Neural cell (in vitro differentiated cells): ENCODE results near the gene CBX3. TPM values are rescaled to one million over a fixed set of nuclear protein-coding genes. Genes with fewer than 3 reads are reported as not detected.
A peak's percentile ranks its signal among the peaks of the same experiment; 100 is the strongest.

ENCODE experiments used
- H2AFZ ChIP-seq: fragments of 200-600, 300-800 bp; sonication (generic), shearing (Covaris generic); 2 replicates; pipeline ENCODE4 v1.6.0; 2014; ENCODE audit warnings: low read depth, mild to moderate bottlenecking, antibody characterized with exemption, low read length, moderate library complexity
- H3F3A ChIP-seq: fragments of 200-600 bp; shearing (Covaris generic); 2 replicates; pipeline ENCODE4 v1.6.1; 2016; ENCODE audit warnings: mild to moderate bottlenecking, moderate library complexity, mixed read lengths, antibody characterized with exemption, low read length; ENCODE audit not compliant: insufficient read depth, poor library complexity, severe bottlenecking
- H3K27ac ChIP-seq: fragments of 200-600, 300-800 bp; sonication (generic), shearing (Covaris generic); 2 replicates; pipeline ENCODE4 v1.5.1; 2014; ENCODE audit warnings: mild to moderate bottlenecking, low read length, moderate library complexity
- H3K27me3 ChIP-seq: fragments of 300-800, 200-600 bp; sonication (generic), shearing (Covaris generic); 2 replicates; pipeline ENCODE4 v1.6.0; 2014; ENCODE audit warnings: mild to moderate bottlenecking, low read depth, low read length, moderate library complexity; ENCODE audit not compliant: insufficient read depth
- H3K36me3 ChIP-seq: fragments of 300-800, 200-600 bp; sonication (generic), shearing (Covaris generic); 2 replicates; pipeline ENCODE4 v1.5.1; 2014; ENCODE audit warnings: mild to moderate bottlenecking, antibody characterized with exemption, low read length, moderate library complexity; ENCODE audit not compliant: insufficient read depth
- H3K4me2 ChIP-seq: fragments of 300-800, 200-600 bp; sonication (generic), shearing (Covaris generic); 2 replicates; pipeline ENCODE4 v1.6.0; 2014; ENCODE audit warnings: mild to moderate bottlenecking, low read length
- H3K4me3 ChIP-seq: fragments of 300-800, 200-600 bp; sonication (generic), shearing (Covaris generic); 2 replicates; pipeline ENCODE4 v1.5.1; 2014; ENCODE audit warnings: mild to moderate bottlenecking, low read length, moderate library complexity
- H3K79me2 ChIP-seq: fragments of 200-600 bp; shearing (Covaris generic); replicated peaks from 2 replicates; pipeline ENCODE4 v1.6.0; 2014; ENCODE audit warnings: mild to moderate bottlenecking, low read length, moderate library complexity; ENCODE audit not compliant: insufficient read depth
- H3K9ac ChIP-seq: fragments of 300-800, 200-600 bp; sonication (generic), shearing (Covaris generic); 2 replicates; pipeline ENCODE4 v1.6.1; 2016; ENCODE audit warnings: mild to moderate bottlenecking, low read length, mixed read lengths
- H3K9me2 ChIP-seq: fragments of 200-600 bp; shearing (Covaris generic); 2 replicates; pipeline ENCODE4 v1.6.1; 2016; ENCODE audit warnings: mild to moderate bottlenecking, low read length, mixed read lengths; ENCODE audit not compliant: insufficient read depth
- H3K9me3 ChIP-seq: fragments of 200-600, 300-800 bp; sonication (generic), shearing (Covaris generic); 2 replicates; pipeline ENCODE4 v1.6.1; 2016; ENCODE audit warnings: mild to moderate bottlenecking, mixed run types, low read length, moderate library complexity, mixed read lengths
- H4K20me1 ChIP-seq: fragments of 200-600 bp; shearing (Covaris generic); 2 replicates; pipeline ENCODE4 v1.6.1; 2016; ENCODE audit warnings: mild to moderate bottlenecking, mixed run types; ENCODE audit not compliant: insufficient read depth
- EP300 ChIP-seq: fragments of 450-650 bp; conservative IDR thresholded peaks from 2 replicates; pipeline ENCODE4 v1.6.1; 2014; ENCODE audit warnings: antibody characterized with exemption, mild to moderate bottlenecking, moderate library complexity; ENCODE audit not compliant: poor library complexity, severe bottlenecking
- EZH2 ChIP-seq: fragments of 200-600, 300-800 bp; shearing (Covaris generic), sonication (generic); IDR thresholded peaks from 2 replicates; pipeline ENCODE4 v1.6.1; 2014; ENCODE audit warnings: antibody characterized with exemption, low read length, borderline replicate concordance, mild to moderate bottlenecking; ENCODE audit not compliant: insufficient read depth, poor library complexity, severe bottlenecking
- MXI1 ChIP-seq: fragments of 450-650 bp; conservative IDR thresholded peaks from 2 replicates; pipeline ENCODE4 v1.6.1; 2014; ENCODE audit warnings: antibody characterized with exemption, mild to moderate bottlenecking; ENCODE audit not compliant: poor library complexity, severe bottlenecking
- POLR2AphosphoS5 ChIP-seq: IDR thresholded peaks from 2 replicates; pipeline ENCODE4 v1.6.1; 2012
- RAD21 ChIP-seq: fragments of 450-650 bp; conservative IDR thresholded peaks from 2 replicates; pipeline ENCODE4 v1.6.1; 2014; ENCODE audit warnings: antibody characterized with exemption, mild to moderate bottlenecking, moderate library complexity
- REST ChIP-seq: IDR thresholded peaks from 2 replicates; pipeline ENCODE4 v1.6.1; 2012; ENCODE audit warnings: borderline replicate concordance
- SMC3 ChIP-seq: fragments of 450-650 bp; conservative IDR thresholded peaks from 2 replicates; pipeline ENCODE4 v1.6.1; 2014; ENCODE audit warnings: antibody characterized with exemption, mild to moderate bottlenecking, moderate library complexity; ENCODE audit not compliant: poor library complexity
- TAF1 ChIP-seq: IDR thresholded peaks from 2 replicates; pipeline ENCODE4 v1.6.1; 2012; ENCODE audit warnings: low read depth
- polyA plus RNA-seq: library from polyadenylated mRNA; depleted of rRNA; stranded (reverse); fragments of >200 nt; gene quantifications from 2 replicates; pipeline ENCODE4 v1.2.3, GENCODE V29; 2014
- TF ChIP-seq, protein P1 (sequence below): fragments of 450-650 bp; IDR thresholded peaks from 2 replicates; pipeline ENCODE4 v1.5.1; 2014; ENCODE audit warnings: antibody characterized with exemption, mild to moderate bottlenecking, moderate library complexity; ENCODE audit not compliant: poor library complexity, severe bottlenecking

Gene CBX3
- polyA plus RNA-seq, 1 donor from 2014 or later = 598 TPM

- Histone ChIP-seq H3F3A (no peaks in the 10 kb centered on the region), H3K79me2 (no peaks in the 10 kb centered on the region), H3K27me3 (no peaks in the 10 kb centered on the region), H3K9me3 (no peaks in the 10 kb centered on the region), H3K9me2 (no peaks in the 10 kb centered on the region), H3K9ac (no peak overlapping the region), H3K4me2 (no peak overlapping the region), H3K4me3 (no peak overlapping the region), H2AFZ (no peak overlapping the region), H3K36me3 (no peaks in the 10 kb centered on the region), H3K27ac (no peak overlapping the region), H4K20me1 (no peaks in the 10 kb centered on the region)
- TF ChIP-seq SMC3 (no peak), MXI1 (no peak), POLR2AphosphoS5 (peak; percentile 24)
- TF ChIP-seq, protein P1, sequence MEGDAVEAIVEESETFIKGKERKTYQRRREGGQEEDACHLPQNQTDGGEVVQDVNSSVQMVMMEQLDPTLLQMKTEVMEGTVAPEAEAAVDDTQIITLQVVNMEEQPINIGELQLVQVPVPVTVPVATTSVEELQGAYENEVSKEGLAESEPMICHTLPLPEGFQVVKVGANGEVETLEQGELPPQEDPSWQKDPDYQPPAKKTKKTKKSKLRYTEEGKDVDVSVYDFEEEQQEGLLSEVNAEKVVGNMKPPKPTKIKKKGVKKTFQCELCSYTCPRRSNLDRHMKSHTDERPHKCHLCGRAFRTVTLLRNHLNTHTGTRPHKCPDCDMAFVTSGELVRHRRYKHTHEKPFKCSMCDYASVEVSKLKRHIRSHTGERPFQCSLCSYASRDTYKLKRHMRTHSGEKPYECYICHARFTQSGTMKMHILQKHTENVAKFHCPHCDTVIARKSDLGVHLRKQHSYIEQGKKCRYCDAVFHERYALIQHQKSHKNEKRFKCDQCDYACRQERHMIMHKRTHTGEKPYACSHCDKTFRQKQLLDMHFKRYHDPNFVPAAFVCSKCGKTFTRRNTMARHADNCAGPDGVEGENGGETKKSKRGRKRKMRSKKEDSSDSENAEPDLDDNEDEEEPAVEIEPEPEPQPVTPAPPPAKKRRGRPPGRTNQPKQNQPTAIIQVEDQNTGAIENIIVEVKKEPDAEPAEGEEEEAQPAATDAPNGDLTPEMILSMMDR = no peak
These were observed 22.1 kb upstream of the CBX3 start for GRCh38 chr7:26179422-26179821.

DNA sequence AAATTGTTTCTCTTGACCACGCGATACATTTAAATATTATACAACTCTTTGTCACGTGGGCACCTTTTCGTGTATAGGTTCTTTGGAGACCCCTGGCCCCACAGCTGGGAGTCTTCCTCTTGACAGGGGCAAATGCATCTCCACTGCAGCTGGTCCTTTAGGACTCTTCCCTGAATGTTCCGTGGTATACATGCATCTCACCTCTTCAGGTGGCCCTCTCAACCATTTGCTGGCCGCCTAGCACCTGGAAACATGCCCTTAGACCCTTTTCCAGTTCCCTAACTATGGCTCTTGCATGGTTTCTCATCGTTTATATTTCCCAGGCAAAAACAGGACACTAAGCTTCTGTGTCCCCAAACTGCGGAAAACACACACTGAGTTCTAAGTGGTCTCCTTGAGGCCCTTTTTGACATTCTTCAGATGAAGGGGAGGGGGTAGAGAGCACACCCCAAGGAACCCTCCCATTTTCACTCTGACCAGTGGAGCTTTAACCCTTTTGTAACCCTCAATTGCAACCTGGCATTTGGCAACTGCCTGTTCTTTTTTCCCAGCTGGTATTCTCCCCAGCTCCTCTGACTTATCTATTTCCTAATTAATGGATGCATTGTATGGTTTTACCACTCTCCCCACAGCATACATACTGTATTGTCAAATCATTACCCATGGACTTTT lies 21.6 kb upstream of the CBX3 start:
- no peak for TF ChIP-seq MXI1
- TF ChIP-seq, protein P1 = no peak
- TF ChIP-seq EZH2 = no peak
- TF ChIP-seq SMC3 = no peak
- no peak for TF ChIP-seq REST
- TF ChIP-seq EP300 = no peak
- TF ChIP-seq POLR2AphosphoS5 = no peak
- TF ChIP-seq TAF1 = no peak
- TF ChIP-seq RAD21 = no peak
- Histone ChIP-seq H3K9ac (no peak overlapping the region), H3K4me3 (no peak overlapping the region), H4K20me1 (no peaks in the 10 kb centered on the region), H3K9me2 (no peaks in the 10 kb centered on the region), H3K4me2 (no peak overlapping the region), H3K27ac (no peak overlapping the region), H2AFZ (no peak overlapping the region), H3K79me2 (no peaks in the 10 kb centered on the region), H3K9me3 (no peaks in the 10 kb centered on the region), H3K36me3 (no peaks in the 10 kb centered on the region), H3K27me3 (no peaks in the 10 kb centered on the region), H3F3A (no peaks in the 10 kb centered on the region)
